IPS DF 6.9 (cell line): ENCODE results near the gene DERA.
"Not testable (repeated sequence)": the region's sequence is repeated elsewhere in the genome, so short reads cannot be mapped to it uniquely, and the experiment has no call there.

Experiments used
- DNase-seq: peaks from one replicate; pipeline ENCODE4 v3.0.0-alpha.2; 2013; ENCODE audit warnings: low read depth, low spot score
- H3K27ac ChIP-seq: one replicate; pipeline ENCODE4 v1.5.1; 2013; ENCODE audit warnings: low read length, control low read depth
- H3K27me3 ChIP-seq: 2 replicates; pipeline ENCODE4 v1.6.1; 2013; ENCODE audit warnings: mild to moderate bottlenecking, low read length; ENCODE audit not compliant: control insufficient read depth, insufficient read depth
- H3K36me3 ChIP-seq: 2 replicates; pipeline ENCODE4 v1.6.1; 2013; ENCODE audit warnings: low read length; ENCODE audit not compliant: control insufficient read depth, insufficient read depth
- H3K4me1 ChIP-seq: 2 replicates; pipeline ENCODE4 v1.6.1; 2013; ENCODE audit warnings: low read length; ENCODE audit not compliant: control insufficient read depth, insufficient read depth
- H3K4me3 ChIP-seq: 2 replicates; pipeline ENCODE4 v1.5.1; 2013; ENCODE audit warnings: mild to moderate bottlenecking, low read length
- H3K9me3 ChIP-seq: 2 replicates; pipeline ENCODE4 v1.6.1; 2013; ENCODE audit warnings: low read length, inconsistent platforms; ENCODE audit not compliant: control insufficient read depth, insufficient read depth
- WGBS: extraction: QIAGEN DNeasy Blood & Tissue Kit; methylation state at CpG from one replicate; pipeline ENCODE4 v1.1.7; 2013; ENCODE audit warnings: mixed read lengths, missing lambda C conversion rate; ENCODE audit not compliant: insufficient read length, insufficient coverage; 5-methylcytosine and 5-hydroxymethylcytosine counted together

Gene DERA

DNA sequence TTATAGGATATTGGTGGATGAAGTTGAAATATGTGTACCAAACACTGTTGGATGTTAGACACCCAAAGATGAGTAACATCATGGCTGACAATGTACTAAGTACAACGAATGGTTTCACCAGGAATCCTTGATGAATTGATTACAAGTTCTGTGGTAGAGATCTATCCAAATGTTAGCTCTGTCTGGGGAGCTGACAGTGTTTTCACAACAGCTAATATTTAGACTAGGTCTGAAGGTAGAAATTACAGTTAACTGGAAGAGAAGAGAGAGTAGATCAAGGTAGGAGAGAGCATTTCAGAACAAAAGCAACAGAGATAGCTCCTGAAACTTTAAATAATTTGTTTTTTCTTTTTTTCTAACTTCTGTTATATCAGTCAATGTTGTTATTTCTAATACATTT lies 44.9 kb downstream of the DERA start:
- Histone ChIP-seq H3K4me1 (no peaks in the 10 kb centered on the region), H3K4me3 (no peak overlapping the region), H3K36me3 (no peaks in the 10 kb centered on the region), H3K9me3 (no peaks in the 10 kb centered on the region), H3K27ac (no peak overlapping the region), H3K27me3 (no peaks in the 10 kb centered on the region)
- WGBS = no CpG with 5 or more reads among the region's 1 CpG
- no peak for DNase-seq

DNA sequence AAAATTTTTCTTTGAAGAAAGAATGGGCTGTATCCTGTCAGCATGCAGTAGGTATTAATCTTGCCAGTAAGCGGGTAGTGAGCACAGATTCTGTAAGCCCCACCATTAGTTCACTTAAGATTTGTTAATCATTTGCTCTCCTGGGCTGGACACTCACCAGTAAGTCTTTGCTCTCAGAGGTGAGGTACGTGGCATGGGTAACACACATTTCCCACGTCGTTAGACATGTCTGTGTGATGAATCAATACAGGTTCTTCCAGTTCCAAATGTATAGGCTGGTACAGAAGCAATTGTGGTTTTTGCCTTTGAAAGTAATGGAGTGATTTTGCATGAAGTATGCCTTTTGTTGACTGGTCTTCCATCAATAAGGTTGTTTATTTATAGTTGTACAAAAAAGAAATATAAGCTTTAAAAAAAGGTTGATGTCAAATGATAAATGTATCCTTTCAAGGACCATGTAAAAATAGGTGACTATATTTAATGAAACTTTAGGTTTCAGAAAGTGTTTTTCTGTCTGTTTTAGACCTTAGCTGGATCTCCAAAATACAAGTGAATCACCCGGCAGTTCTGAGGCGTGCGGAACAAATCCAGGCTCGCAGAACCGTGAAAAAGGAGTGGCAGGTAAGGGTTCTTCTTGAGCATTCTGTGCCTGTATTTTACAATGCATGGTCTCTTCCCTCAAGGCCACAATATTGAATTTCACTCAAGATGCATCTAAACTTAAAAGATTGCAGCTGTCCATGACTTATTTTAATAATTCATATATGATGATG lies 45.5 kb downstream of the DERA start:
- no CpG with 5 or more reads among the region's 9 CpGs for WGBS
- H3K4me1 ChIP-seq = no peaks in the 10 kb centered on the region
- no peaks in the 10 kb centered on the region for H3K9me3 ChIP-seq
- H3K36me3 ChIP-seq = no peaks in the 10 kb centered on the region
- no peak overlapping the region for H3K4me3 ChIP-seq
- DNase-seq = no peak
- H3K27me3 ChIP-seq = no peaks in the 10 kb centered on the region
- no peak overlapping the region for H3K27ac ChIP-seq

DNA sequence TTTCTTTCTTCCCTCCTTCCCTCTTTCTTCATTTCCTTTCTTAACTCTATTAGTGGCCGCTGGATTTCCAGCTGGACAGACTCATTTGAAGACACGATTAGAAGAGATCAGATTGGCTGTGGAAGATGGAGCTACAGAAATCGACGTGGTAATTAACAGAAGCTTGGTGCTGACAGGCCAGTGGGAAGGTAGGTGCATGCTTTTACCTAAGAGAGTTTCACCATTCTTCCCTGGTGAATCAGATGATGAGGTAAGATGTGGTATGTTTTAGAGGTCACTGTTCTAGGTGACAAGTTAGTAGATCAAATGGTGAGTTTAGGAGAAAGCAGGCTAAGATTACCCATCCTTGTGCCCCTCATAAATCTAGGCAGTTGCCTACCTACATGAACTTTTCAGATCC lies 51.6 kb downstream of the DERA start:
- no CpG with 5 or more reads among the region's 4 CpGs for WGBS
- Histone ChIP-seq H3K27ac (no peak overlapping the region), H3K36me3 (no peaks in the 10 kb centered on the region), H3K4me1 (no peaks in the 10 kb centered on the region; the same call in 1 of the 2 replicates), H3K27me3 (no peaks in the 10 kb centered on the region), H3K9me3 (no peaks in the 10 kb centered on the region), H3K4me3 (no peak overlapping the region)
- no peak for DNase-seq

DNA sequence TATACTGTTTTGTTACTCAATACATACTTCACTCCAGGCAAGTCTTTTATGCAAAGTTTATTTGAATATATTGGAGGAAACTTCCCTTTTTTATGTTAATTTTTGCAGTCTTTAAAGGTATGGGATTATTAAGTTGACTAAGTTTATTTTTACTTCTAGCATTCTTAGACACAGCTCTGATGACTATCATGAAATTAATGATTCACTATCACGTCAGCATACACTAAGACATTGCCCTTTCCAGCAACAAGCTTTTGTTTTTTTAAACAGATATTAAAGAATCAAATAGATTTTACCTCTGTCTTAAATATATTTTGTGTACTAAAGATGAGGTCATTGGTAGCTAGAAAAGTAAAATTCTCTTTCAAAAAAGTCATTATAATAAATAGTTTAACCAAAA lies 52.1 kb downstream of the DERA start:
- Histone ChIP-seq H3K9me3 (no peaks in the 10 kb centered on the region), H3K27me3 (no peaks in the 10 kb centered on the region), H3K4me1 (no peaks in the 10 kb centered on the region; the same call in 1 of the 2 replicates), H3K36me3 (no peaks in the 10 kb centered on the region), H3K4me3 (no peak overlapping the region), H3K27ac (no peak overlapping the region)
- no peak for DNase-seq
- no CpG with 5 or more reads among the region's 1 CpG for WGBS

DNA sequence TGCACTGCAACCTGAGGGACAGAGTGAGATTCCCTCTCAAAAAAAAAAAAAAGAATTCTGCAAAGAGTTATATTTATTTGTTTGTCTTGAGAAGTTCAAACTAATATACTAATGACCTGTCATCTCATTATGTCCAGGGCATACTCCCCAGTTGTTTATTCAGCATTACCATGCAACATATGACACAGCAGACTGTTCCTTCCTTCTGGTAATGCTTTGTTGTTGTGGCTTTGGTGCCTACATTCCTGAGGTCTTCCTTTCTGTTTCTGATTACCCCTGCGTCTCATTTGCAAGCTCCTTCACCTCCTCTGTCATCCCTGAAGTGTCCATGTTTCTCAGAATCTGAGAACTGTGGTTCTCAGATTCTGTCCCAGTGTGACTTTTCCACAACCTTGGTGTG lies 55.3 kb downstream of the DERA start:
- DNase-seq = no peak
- WGBS = no CpG with 5 or more reads among the region's 1 CpG
- Histone ChIP-seq H3K4me1 (no peaks in the 10 kb centered on the region; the same call in 1 of the 2 replicates), H3K4me3 (no peak overlapping the region), H3K9me3 (no peaks in the 10 kb centered on the region), H3K36me3 (no peaks in the 10 kb centered on the region), H3K27me3 (no peaks in the 10 kb centered on the region), H3K27ac (no peak overlapping the region)

DNA sequence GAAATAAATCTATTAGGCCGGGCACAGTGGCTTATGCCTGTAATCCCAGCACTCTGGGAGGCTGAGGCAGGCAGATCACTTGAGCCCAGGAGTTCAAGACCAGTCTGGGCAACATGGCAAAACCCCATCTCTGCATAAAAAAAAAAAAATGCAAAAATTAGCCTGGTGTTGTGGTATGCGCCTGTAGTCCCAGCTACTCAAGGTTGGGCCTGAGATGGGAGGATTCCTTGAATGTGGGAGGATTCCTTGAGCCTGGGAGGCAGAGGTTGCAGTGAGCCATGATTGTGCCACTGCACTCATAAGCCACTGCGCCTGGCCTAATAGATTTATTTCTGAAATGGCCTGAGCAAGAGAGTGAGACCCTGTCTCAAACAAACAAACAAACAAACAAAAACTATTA lies 55.9 kb downstream of the DERA start:
- no CpG with 5 or more reads among the region's 3 CpGs for WGBS
- not testable (repeated sequence) for H3K27ac ChIP-seq

DNA sequence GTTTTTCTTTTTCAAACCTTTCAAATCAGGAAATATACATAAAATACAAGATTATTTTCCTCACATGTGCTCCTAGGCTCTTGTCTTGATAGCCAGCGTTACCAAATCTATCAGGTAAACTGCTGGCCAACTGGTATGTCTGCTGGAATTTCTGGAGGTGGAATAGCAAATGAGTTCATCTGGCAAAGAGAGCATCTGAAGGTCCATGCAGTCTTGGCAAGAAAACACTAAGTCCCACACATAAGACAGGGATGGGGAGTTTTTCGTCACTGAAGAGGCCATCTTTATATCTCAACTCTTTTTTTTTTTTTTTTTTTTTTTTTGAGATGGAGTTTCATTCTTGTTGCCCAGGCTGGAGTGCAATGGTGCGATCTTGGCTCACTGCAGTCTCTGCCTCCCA lies 60.1 kb downstream of the DERA start:
- DNase-seq = no peak
- Histone ChIP-seq H3K27me3 (no peaks in the 10 kb centered on the region), H3K9me3 (no peaks in the 10 kb centered on the region; the same call in 1 of the 2 replicates), H3K4me1 (no peaks in the 10 kb centered on the region), H3K27ac (no peak overlapping the region), H3K36me3 (no peaks in the 10 kb centered on the region), H3K4me3 (no peak overlapping the region)
- WGBS = no CpG with 5 or more reads among the region's 3 CpGs

More for the DNA sequence above, 55.9 kb downstream of the DERA start:
- not testable (repeated sequence) for H3K27me3 ChIP-seq, DNase-seq, H3K4me3 ChIP-seq, H3K36me3 ChIP-seq, H3K9me3 ChIP-seq, H3K4me1 ChIP-seq

DNA sequence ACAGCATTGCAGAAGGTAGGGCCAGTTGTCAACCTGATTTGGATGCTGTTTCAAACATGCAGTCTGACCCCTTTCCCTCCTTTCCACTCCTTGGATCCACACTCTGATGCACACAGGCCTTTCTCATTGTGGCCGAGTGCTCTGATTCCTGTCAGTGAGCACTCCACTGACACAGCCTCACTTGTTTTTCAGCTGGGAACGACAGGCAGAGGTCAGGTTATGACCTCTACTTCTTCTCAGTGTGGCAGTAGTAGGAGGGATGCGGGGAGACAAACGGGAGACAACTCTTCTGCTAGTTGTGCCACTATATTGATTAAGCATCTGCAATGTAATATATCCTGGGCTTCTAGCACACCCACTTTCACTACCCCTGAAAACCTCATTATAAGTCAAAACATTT lies 61.8 kb downstream of the DERA start:
- Histone ChIP-seq H3K36me3 (no peaks in the 10 kb centered on the region), H3K27me3 (no peaks in the 10 kb centered on the region), H3K4me1 (no peaks in the 10 kb centered on the region), H3K9me3 (no peaks in the 10 kb centered on the region; the same call in 1 of the 2 replicates), H3K27ac (no peak overlapping the region), H3K4me3 (no peak overlapping the region)
- DNase-seq = no peak
- no CpG with 5 or more reads among the region's 4 CpGs for WGBS

DNA sequence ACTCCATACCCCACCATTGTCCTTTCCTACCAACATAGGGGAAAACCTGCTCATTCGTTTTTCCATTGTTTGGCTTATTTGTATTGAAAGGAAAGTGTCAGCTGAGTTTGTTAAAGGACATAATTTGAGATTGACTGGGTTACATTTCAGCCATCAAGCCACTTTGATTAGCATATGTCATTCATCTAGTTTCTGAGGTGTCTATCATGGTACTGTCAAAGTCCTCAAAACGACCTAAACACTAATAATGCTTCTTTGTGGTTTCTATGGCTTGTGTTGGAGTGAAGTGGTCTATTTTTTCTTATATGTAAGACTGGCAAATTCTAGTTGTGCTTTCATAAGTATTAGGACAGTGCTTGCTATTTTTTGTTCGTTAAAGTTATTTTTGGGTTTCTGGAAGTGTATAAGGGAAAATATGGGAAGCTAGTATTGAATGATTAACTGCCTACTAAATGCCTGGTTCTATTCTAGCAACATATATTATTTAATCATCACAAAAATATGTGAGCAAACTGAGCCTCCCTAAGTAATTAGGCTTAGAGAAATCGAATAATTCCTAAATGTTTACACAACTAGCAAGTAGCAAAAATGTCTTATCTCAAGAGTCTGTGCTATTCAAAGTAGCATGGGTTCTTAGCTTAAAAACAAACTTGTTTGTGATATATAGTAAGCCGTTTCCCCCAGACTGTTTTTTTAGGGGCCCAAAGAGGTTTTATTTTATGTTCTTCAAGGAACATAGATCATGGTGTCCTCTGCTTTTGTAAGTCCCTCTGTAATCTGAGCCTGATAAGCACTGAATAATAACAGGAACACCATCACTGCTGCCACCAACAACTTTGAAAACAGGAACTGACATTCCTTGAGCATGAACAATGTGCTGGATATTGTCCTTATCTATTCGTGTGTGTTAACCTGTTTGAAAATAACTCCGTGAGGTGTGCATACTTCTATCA lies 67.1 kb downstream of the DERA start:
- H3K9me3 ChIP-seq = no peaks in the 10 kb centered on the region; the same call in 1 of the 2 replicates
- peaks cover 1% of the 10 kb centered on the region; the same call in 1 of the 2 replicates for H3K4me1 ChIP-seq
- DNase-seq = no peak
- no peaks in the 10 kb centered on the region for H3K36me3 ChIP-seq
- H3K27ac ChIP-seq = no peak overlapping the region
- no peaks in the 10 kb centered on the region for H3K27me3 ChIP-seq
- H3K4me3 ChIP-seq = no peak overlapping the region
- WGBS = 100% methylated on average over 1 of the region's 7 CpGs
